Mucosa of descending colon (tissue), 3 donors: ENCODE data around the gene PDGFC. TPM values are rescaled to one million over a fixed set of nuclear protein-coding genes. Genes with fewer than 3 reads are reported as not detected.
A peak's percentile ranks its signal among the peaks of the same experiment; 100 is the strongest.

ENCODE experiments used
- ATAC-seq: fragments of 200-7000 bp; cut with Tn5 transposase; one replicate; pipeline ENCODE4 v1.9.1; 2020; ENCODE audit warnings: mild to moderate bottlenecking, moderate library complexity
- DNase-seq, 3 donors: peaks; one replicate each; pipeline ENCODE4 v3.0.0-alpha.2; 2020
- H3K36me3 ChIP-seq: fragments of 200-600 bp; one replicate; pipeline ENCODE4 v1.8.0; 2021; ENCODE audit warnings: low read depth, mild to moderate bottlenecking
- H3K4me1 ChIP-seq: fragments of 200-600 bp; one replicate; pipeline ENCODE4 v1.8.0; 2021; ENCODE audit warnings: low read depth, mild to moderate bottlenecking
- H3K4me3 ChIP-seq: fragments of 200-600 bp; one replicate; pipeline ENCODE4 v1.8.0; 2021; ENCODE audit warnings: mild to moderate bottlenecking
- H3K9me3 ChIP-seq: fragments of 200-600 bp; one replicate; pipeline ENCODE4 v1.8.0; 2021; ENCODE audit warnings: mild to moderate bottlenecking
- CTCF ChIP-seq: fragments of 200-600 bp; IDR thresholded peaks from one replicate; pipeline ENCODE4 v1.8.0; 2022; ENCODE audit warnings: antibody characterized with exemption, mild to moderate bottlenecking
- intact Hi-C, 2 donors: fragments of 100-400 bp; cut with DNase I in 1 of 2; cut with micrococcal nuclease in 1 of 2; formaldehyde crosslinking; loops; one replicate each; pipeline versions ENCODE4 v1.11.0 to v1.11.1; 2022; cut with DNase I, micrococcal nuclease
- total RNA-seq, 3 donors: library from RNA; stranded (reverse); fragmentation: NEBNext Ultra II Directional in 2 of 3; extraction: Animal tissue kit (Norgen Biotek cat#: 25700) in 2 of 3; gene quantifications; one replicate each; pipeline versions ENCODE4 v1.2.1 to v1.2.4, GENCODE V29; 2021 to 2023
- donor health status: DM: no; HTN: no; CAD: no; lungs with moderate emphysema.
- donor health status: DM: no; HTN: no; CAD: no.
- donor health status: DM: no; HTN: yes; CAD: no.

The PDGFC gene
- total RNA-seq, 3 donors from 2014 or later, result 3.9 to 27.9 (median 6.1) TPM

- H3K36me3 ChIP-seq, result no peaks in the 10 kb centered on the region
- no peak overlapping the region for H3K4me3 ChIP-seq
- ATAC-seq (no peak), DNase-seq (no peak)
- intact Hi-C loops, result no loop called here
- no peak for TF ChIP-seq CTCF
- peaks cover 4% of the 10 kb centered on the region for H3K4me1 ChIP-seq
- no peaks in the 10 kb centered on the region for H3K9me3 ChIP-seq
Observed at GRCh38 chr4:156974264-156974663, 2.7 kb upstream of the PDGFC start.

- Histone ChIP-seq H3K4me3 (no peak overlapping the region), H3K36me3 (no peaks in the 10 kb centered on the region), H3K4me1 (peaks cover 4% of the 10 kb centered on the region), H3K9me3 (no peaks in the 10 kb centered on the region)
- intact Hi-C loops, result no loop called here
- ATAC-seq (no peak), DNase-seq (peak in 1 of 3 donors; percentile 11)
- no peak for TF ChIP-seq CTCF
Observed at GRCh38 chr4:156972379-156973015, 898 bp upstream of the PDGFC start.

GRCh38 chr4:156971165-156971675, 379 bp downstream of the PDGFC start:
- DNase-seq (peak; percentile 46 to 52 (median 51)), ATAC-seq (peak; percentile 34)
- H3K36me3 ChIP-seq, result no peaks in the 10 kb centered on the region
- TF ChIP-seq CTCF, result no peak
- intact Hi-C loops, result no loop called here
- peak overlapping the region; percentile 42 for H3K4me3 ChIP-seq
- H3K4me1 ChIP-seq, result peaks cover 4% of the 10 kb centered on the region
- no peaks in the 10 kb centered on the region for H3K9me3 ChIP-seq

- DNase-seq (peak; percentile 56 to 71 (median 58)), ATAC-seq (peak; percentile 67)
- Histone ChIP-seq H3K36me3 (no peaks in the 10 kb centered on the region), H3K9me3 (no peaks in the 10 kb centered on the region), H3K4me3 (no peak overlapping the region), H3K4me1 (peaks cover 4% of the 10 kb centered on the region)
- intact Hi-C loops, result no loop called here
- no peak for TF ChIP-seq CTCF
Observed at GRCh38 chr4:156970501-156971164, 966 bp downstream of the PDGFC start.

- ATAC-seq (no peak), DNase-seq (no peak)
- H3K4me1 ChIP-seq, result peaks cover 4% of the 10 kb centered on the region
- H3K4me3 ChIP-seq, result no peak overlapping the region
- intact Hi-C loops, result loop anchor here in 1 of 2 donors (10.0 kb wide), 1 partner anchor 675 kb away; no protein-coding TSS in a partner anchor
- TF ChIP-seq CTCF, result no peak
- no peaks in the 10 kb centered on the region for H3K36me3 ChIP-seq
- H3K9me3 ChIP-seq, result no peaks in the 10 kb centered on the region
Observed at GRCh38 chr4:156969911-156970310, 1.7 kb downstream of the PDGFC start.
